Measurements from ENCODE around the gene GPC6. TPM values are rescaled to one million over a fixed set of nuclear protein-coding genes. Genes with fewer than 3 reads are reported as not detected.

Gene GPC6
- total RNA-seq, 1 donor from 2014 or later, result 63.0 TPM

DNA sequence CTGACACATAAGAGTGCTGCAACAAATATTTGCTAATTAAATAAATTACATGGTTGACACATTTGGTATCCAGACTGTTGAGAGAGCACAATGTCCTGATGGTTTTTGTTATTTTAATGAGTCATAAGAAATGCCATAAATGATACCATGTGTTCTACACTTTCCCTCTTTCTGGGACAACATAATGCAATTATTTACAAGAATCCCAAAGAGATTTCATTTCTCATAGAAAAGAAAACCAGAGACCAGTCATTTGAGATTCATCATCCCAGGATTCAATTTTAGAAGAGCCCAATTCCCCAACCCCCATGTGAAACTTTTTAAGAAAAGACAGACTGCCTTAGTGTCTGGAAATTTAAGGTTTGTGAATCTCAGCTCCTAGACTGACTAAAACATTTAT is 853.3 kb downstream of the GPC6 start:
- no peak overlapping the region for H3K4me2 ChIP-seq (ENCODE audit: low read length)
- Mint-ChIP-seq H3K36me3 (ENCODE audit: low read depth, unreplicated experiment) (peaks cover 13% of the 10 kb centered on the region), H3K27ac (ENCODE audit: unreplicated experiment) (peak overlapping the region; percentile 78), H3K9me3 (ENCODE audit: unreplicated experiment) (peaks cover 9% of the 10 kb centered on the region), H3K4me3 (ENCODE audit: unreplicated experiment) (no peak overlapping the region), H3K27me3 (ENCODE audit: low read depth, unreplicated experiment) (no peaks in the 10 kb centered on the region), H3K4me1 (ENCODE audit: low read depth, unreplicated experiment) (peaks cover 22% of the 10 kb centered on the region)
- no peaks in the 10 kb centered on the region for H3K27me3 ChIP-seq (ENCODE audit: insufficient read depth, low read length)
- FAIRE-seq (no peak), DNase-seq (ENCODE audit: low read depth) (peak; percentile 51)
- no peak overlapping the region for H3K27ac ChIP-seq (ENCODE audit: low read depth, low read length)
- H3K4me1 ChIP-seq (ENCODE audit: insufficient read depth, low read length), result no peaks in the 10 kb centered on the region
- H4K20me1 ChIP-seq (ENCODE audit: insufficient read depth, low read length), result no peaks in the 10 kb centered on the region
- H2AFZ ChIP-seq (ENCODE audit: low read depth, low read length), result no peak overlapping the region
- no peaks in the 10 kb centered on the region for H3K79me2 ChIP-seq (ENCODE audit: insufficient read depth, low read length)
- H3K9ac ChIP-seq (ENCODE audit: low read length), result no peak overlapping the region
- no peaks in the 10 kb centered on the region for H3K9me3 ChIP-seq (ENCODE audit: insufficient read depth, low read depth, low read length)
- H3K4me3 ChIP-seq (ENCODE audit: insufficient read depth, low read depth, low read length), result no peak overlapping the region
- H3K36me3 ChIP-seq (ENCODE audit: insufficient read depth, low read length), result no peaks in the 10 kb centered on the region
- no peak for TF ChIP-seq EZH2 (IDR thresholded peaks at IDR 0.05; ENCODE audit: insufficient read depth, low read length)
- TF ChIP-seq, protein P1, sequence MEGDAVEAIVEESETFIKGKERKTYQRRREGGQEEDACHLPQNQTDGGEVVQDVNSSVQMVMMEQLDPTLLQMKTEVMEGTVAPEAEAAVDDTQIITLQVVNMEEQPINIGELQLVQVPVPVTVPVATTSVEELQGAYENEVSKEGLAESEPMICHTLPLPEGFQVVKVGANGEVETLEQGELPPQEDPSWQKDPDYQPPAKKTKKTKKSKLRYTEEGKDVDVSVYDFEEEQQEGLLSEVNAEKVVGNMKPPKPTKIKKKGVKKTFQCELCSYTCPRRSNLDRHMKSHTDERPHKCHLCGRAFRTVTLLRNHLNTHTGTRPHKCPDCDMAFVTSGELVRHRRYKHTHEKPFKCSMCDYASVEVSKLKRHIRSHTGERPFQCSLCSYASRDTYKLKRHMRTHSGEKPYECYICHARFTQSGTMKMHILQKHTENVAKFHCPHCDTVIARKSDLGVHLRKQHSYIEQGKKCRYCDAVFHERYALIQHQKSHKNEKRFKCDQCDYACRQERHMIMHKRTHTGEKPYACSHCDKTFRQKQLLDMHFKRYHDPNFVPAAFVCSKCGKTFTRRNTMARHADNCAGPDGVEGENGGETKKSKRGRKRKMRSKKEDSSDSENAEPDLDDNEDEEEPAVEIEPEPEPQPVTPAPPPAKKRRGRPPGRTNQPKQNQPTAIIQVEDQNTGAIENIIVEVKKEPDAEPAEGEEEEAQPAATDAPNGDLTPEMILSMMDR (IDR thresholded peaks at IDR 0.05; ENCODE audit: insufficient read depth, low read depth, low read length), result no peak

- H3K36me3 ChIP-seq (ENCODE audit: insufficient read depth, low read length), result no peaks in the 10 kb centered on the region
- TF ChIP-seq, protein P1 (IDR thresholded peaks at IDR 0.05; ENCODE audit: insufficient read depth, low read depth, low read length), result no peak
- no peak for TF ChIP-seq EZH2 (IDR thresholded peaks at IDR 0.05; ENCODE audit: insufficient read depth, low read length)
- Mint-ChIP-seq H3K4me1 (ENCODE audit: low read depth, unreplicated experiment) (peaks cover 22% of the 10 kb centered on the region), H3K27ac (ENCODE audit: unreplicated experiment) (peak overlapping the region; percentile 68), H3K9me3 (ENCODE audit: unreplicated experiment) (peaks cover 9% of the 10 kb centered on the region), H3K36me3 (ENCODE audit: low read depth, unreplicated experiment) (peaks cover 13% of the 10 kb centered on the region), H3K27me3 (ENCODE audit: low read depth, unreplicated experiment) (no peaks in the 10 kb centered on the region), H3K4me3 (ENCODE audit: unreplicated experiment) (no peak overlapping the region)
- H3K4me1 ChIP-seq (ENCODE audit: insufficient read depth, low read length), result no peaks in the 10 kb centered on the region
- H3K4me2 ChIP-seq (ENCODE audit: low read length), result no peak overlapping the region
- H3K27ac ChIP-seq (ENCODE audit: low read depth, low read length), result no peak overlapping the region
- DNase-seq (ENCODE audit: low read depth) (no peak), FAIRE-seq (no peak)
- no peaks in the 10 kb centered on the region for H3K9me3 ChIP-seq (ENCODE audit: insufficient read depth, low read depth, low read length)
- no peak overlapping the region for H3K4me3 ChIP-seq (ENCODE audit: insufficient read depth, low read depth, low read length)
- H3K9ac ChIP-seq (ENCODE audit: low read length), result no peak overlapping the region
- no peaks in the 10 kb centered on the region for H3K27me3 ChIP-seq (ENCODE audit: insufficient read depth, low read length)
- H4K20me1 ChIP-seq (ENCODE audit: insufficient read depth, low read length), result no peaks in the 10 kb centered on the region
- no peak overlapping the region for H2AFZ ChIP-seq (ENCODE audit: low read depth, low read length)
- H3K79me2 ChIP-seq (ENCODE audit: insufficient read depth, low read length), result no peaks in the 10 kb centered on the region
These were observed 853.9 kb downstream of the GPC6 start for GRCh38 chr13:94080527-94080926.

DNA sequence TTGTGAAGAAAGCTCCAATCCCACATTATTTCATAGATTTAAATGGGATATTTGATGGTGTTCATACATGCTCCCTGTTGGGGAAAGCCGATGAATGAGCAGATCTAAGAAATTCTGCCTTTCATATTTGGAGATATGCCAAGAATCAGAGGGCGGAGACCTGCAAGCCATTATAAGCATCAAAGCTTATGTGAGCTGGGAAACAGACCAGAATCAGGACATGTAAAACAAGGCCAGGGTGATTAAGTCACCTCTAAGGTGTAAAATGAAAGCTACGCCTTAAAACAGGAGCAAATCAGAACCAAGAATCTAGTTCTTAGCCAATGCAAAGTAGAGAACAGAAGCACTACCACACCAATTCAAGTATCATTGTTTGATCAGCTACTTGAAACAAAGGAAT is 860.5 kb downstream of the GPC6 start:
- H3K36me3 ChIP-seq (ENCODE audit: insufficient read depth, low read length), result no peaks in the 10 kb centered on the region
- peaks cover 2% of the 10 kb centered on the region for H3K9me3 Mint-ChIP-seq (ENCODE audit: unreplicated experiment)
- FAIRE-seq (no peak), DNase-seq (ENCODE audit: low read depth) (no peak)
- no peaks in the 10 kb centered on the region for H3K27me3 ChIP-seq (ENCODE audit: insufficient read depth, low read length)
- H3K79me2 ChIP-seq (ENCODE audit: insufficient read depth, low read length), result no peaks in the 10 kb centered on the region
- peaks cover 10% of the 10 kb centered on the region for H3K4me1 Mint-ChIP-seq (ENCODE audit: low read depth, unreplicated experiment)
- H3K36me3 Mint-ChIP-seq (ENCODE audit: low read depth, unreplicated experiment), result peaks cover 3% of the 10 kb centered on the region
- H3K4me1 ChIP-seq (ENCODE audit: insufficient read depth, low read length), result no peaks in the 10 kb centered on the region
- no peak overlapping the region for H3K9ac ChIP-seq (ENCODE audit: low read length)
- H3K4me3 Mint-ChIP-seq (ENCODE audit: unreplicated experiment), result no peak overlapping the region
- no peaks in the 10 kb centered on the region for H3K27me3 Mint-ChIP-seq (ENCODE audit: low read depth, unreplicated experiment)
- H2AFZ ChIP-seq (ENCODE audit: low read depth, low read length), result no peak overlapping the region
- no peak overlapping the region for H3K4me3 ChIP-seq (ENCODE audit: insufficient read depth, low read depth, low read length)
- no peak for TF ChIP-seq EZH2 (IDR thresholded peaks at IDR 0.05; ENCODE audit: insufficient read depth, low read length)
- TF ChIP-seq, protein P1 (IDR thresholded peaks at IDR 0.05; ENCODE audit: insufficient read depth, low read depth, low read length), result no peak
- no peak overlapping the region for H3K4me2 ChIP-seq (ENCODE audit: low read length)
- H3K27ac ChIP-seq (ENCODE audit: low read depth, low read length), result no peak overlapping the region
- no peaks in the 10 kb centered on the region for H4K20me1 ChIP-seq (ENCODE audit: insufficient read depth, low read length)
- H3K27ac Mint-ChIP-seq (ENCODE audit: unreplicated experiment), result no peak overlapping the region
- no peaks in the 10 kb centered on the region for H3K9me3 ChIP-seq (ENCODE audit: insufficient read depth, low read depth, low read length)

Data from astrocyte (in vitro differentiated cells and primary cell).